Cardiac muscle cell (in vitro differentiated cells and primary cell): ENCODE data around the gene NXPE4. TPM values are rescaled to one million over a fixed set of nuclear protein-coding genes. Genes with fewer than 3 reads are reported as not detected.

Experiments used
- DNase-seq, 2 donors: peaks; one replicate each; pipeline versions ENCODE4 v3.0.0 to v3.0.0-alpha.2; 2010 to 2017; ENCODE audit warnings: low read depth in 1 of 2, low spot score in 1 of 2
- H3K27ac ChIP-seq: fragments of 200-600 bp; sonication (generic); 2 replicates; pipeline ENCODE4 v1.5.1; 2016
- H3K27me3 ChIP-seq: fragments of 200-600 bp; sonication (generic); 2 replicates; pipeline ENCODE4 v1.6.0; 2016; ENCODE audit warnings: control low read depth
- H3K36me3 ChIP-seq: fragments of 200-600 bp; sonication (generic); 2 replicates; pipeline ENCODE4 v1.5.1; 2016; ENCODE audit warnings: control low read depth
- H3K4me1 ChIP-seq: fragments of 200-600 bp; sonication (generic); 2 replicates; pipeline ENCODE4 v1.8.1; 2017; ENCODE audit warnings: low read depth, mild to moderate bottlenecking, mixed run types
- H3K4me3 ChIP-seq: fragments of 200-600 bp; sonication (generic); 2 replicates; pipeline ENCODE4 v1.5.1; 2016; ENCODE audit warnings: mild to moderate bottlenecking
- H3K9me3 ChIP-seq: fragments of 200-600 bp; sonication (generic); 2 replicates; pipeline ENCODE4 v1.5.1; 2017; ENCODE audit warnings: low read depth, mild to moderate bottlenecking, control low read depth
- CTCF ChIP-seq: IDR thresholded peaks from 2 replicates; pipeline ENCODE4 v1.5.1; 2012; ENCODE audit warnings: low read depth, mild to moderate bottlenecking, low read length
- polyA plus RNA-seq: library from polyadenylated mRNA; unstranded; fragments of >200 nt; fragmentation: Nextera tagmentation; extraction: Ambion mirVana; gene quantifications from 2 replicates; pipeline ENCODE4 v1.2.1, GENCODE V29; 2016
- total RNA-seq: library from RNA; depleted of rRNA; stranded (reverse); fragments of >200 nt; gene quantifications from 2 replicates; pipeline ENCODE4 v1.2.3, GENCODE V29; 2016

Gene NXPE4
- total and polyA plus RNA-seq, 2 experiments from 2014 or later, result not detected

- H3K27me3 ChIP-seq, result no peaks in the 10 kb centered on the region
- no peaks in the 10 kb centered on the region for H3K9me3 ChIP-seq
- no peaks in the 10 kb centered on the region for H3K4me1 ChIP-seq
- TF ChIP-seq CTCF, result no peak
- DNase-seq, result no peak
- H3K27ac ChIP-seq, result no peak overlapping the region
- H3K36me3 ChIP-seq, result no peaks in the 10 kb centered on the region
- no peak overlapping the region for H3K4me3 ChIP-seq
Observed at GRCh38 chr11:114525682-114526081, 69.9 kb downstream of the NXPE4 start.

- no peaks in the 10 kb centered on the region for H3K27me3 ChIP-seq
- H3K36me3 ChIP-seq, result no peaks in the 10 kb centered on the region
- H3K4me3 ChIP-seq, result no peak overlapping the region
- H3K4me1 ChIP-seq, result no peaks in the 10 kb centered on the region
- no peaks in the 10 kb centered on the region for H3K9me3 ChIP-seq
- DNase-seq, result no peak
- no peak overlapping the region for H3K27ac ChIP-seq
- TF ChIP-seq CTCF, result no peak
Observed at GRCh38 chr11:114524122-114524521, 71.5 kb downstream of the NXPE4 start.

GRCh38 chr11:114522818-114523217, 72.8 kb downstream of the NXPE4 start:
- Histone ChIP-seq H3K4me3 (no peak overlapping the region), H3K4me1 (no peaks in the 10 kb centered on the region), H3K27me3 (no peaks in the 10 kb centered on the region), H3K9me3 (no peaks in the 10 kb centered on the region), H3K36me3 (no peaks in the 10 kb centered on the region), H3K27ac (no peak overlapping the region)
- no peak for TF ChIP-seq CTCF
- no peak for DNase-seq

Other genes starting within 250 kb of the NXPE4 start
- gene C11orf71, start 195.3 kb downstream of the NXPE4 start, total RNA-seq, result 10.5 and 21.7 TPM in 2 replicates
- 16.7 TPM in 2 replicates for gene C11orf71, start 195.3 kb downstream of the NXPE4 start, polyA plus RNA-seq
- gene RBM7, start 195.1 kb downstream of the NXPE4 start, total RNA-seq, result 20.6 and 43.5 TPM in 2 replicates
- 35.2 and 48.0 TPM in 2 replicates for gene RBM7, start 195.1 kb downstream of the NXPE4 start, polyA plus RNA-seq
- 58.9 and 62.8 TPM in 2 replicates for gene REXO2, start 156.3 kb downstream of the NXPE4 start, total RNA-seq
- 92.9 and 108 TPM in 2 replicates for gene REXO2, start 156.3 kb downstream of the NXPE4 start, polyA plus RNA-seq
- gene NXPE1, start 35.9 kb downstream of the NXPE4 start, total RNA-seq, result not detected in 2 replicates
- gene NXPE1, start 35.9 kb downstream of the NXPE4 start, polyA plus RNA-seq, result not detected in 2 replicates
- gene NXPE2, start 82.7 kb upstream of the NXPE4 start, total RNA-seq, result 0.18 and 0.48 TPM in 2 replicates
- gene NXPE2, start 82.7 kb upstream of the NXPE4 start, polyA plus RNA-seq, result 0.10 and 0.12 TPM in 2 replicates